Putamen (tissue), 1 donor: ENCODE measurements around the gene NDE1.

Experiments used
- DNase-seq: peaks from one replicate; pipeline ENCODE4 v3.0.0-alpha.2; 2016; ENCODE audit warnings: low spot score

Gene NDE1

GRCh38 chr16:15770107-15770506 is 120.1 kb downstream of the NDE1 start:
- no peak for DNase-seq

- no peak for DNase-seq
Observed at GRCh38 chr16:15770512-15770911, 120.5 kb downstream of the NDE1 start.

- no peak for DNase-seq
Observed at GRCh38 chr16:15771694-15772093, 121.6 kb downstream of the NDE1 start.

GRCh38 chr16:15772579-15773293 is 122.7 kb downstream of the NDE1 start:
- no peak for DNase-seq

- DNase-seq: no peak
Observed at GRCh38 chr16:15773968-15774367, 123.9 kb downstream of the NDE1 start.

- DNase-seq: no peak
Observed at GRCh38 chr16:15775209-15775608, 125.2 kb downstream of the NDE1 start.

GRCh38 chr16:15775663-15776304 is 125.7 kb downstream of the NDE1 start:
- no peak for DNase-seq
